Progenitor cell of endocrine pancreas (in vitro differentiated cells): ENCODE data around the gene KCNAB2. TPM values are rescaled to one million over a fixed set of nuclear protein-coding genes. Genes with fewer than 3 reads are reported as not detected.

Experiments
- DNase-seq: peaks from one replicate; pipeline ENCODE4 v3.0.0; 2021; ENCODE audit warnings: low spot score; ENCODE audit not compliant: unreplicated experiment
- H3K27ac Mint-ChIP-seq: 2 replicates; pipeline ENCODE4 v1.8.0; 2021; ENCODE audit warnings: mild to moderate bottlenecking, moderate library complexity, mixed read lengths
- H3K27me3 Mint-ChIP-seq: 2 replicates; pipeline ENCODE4 v1.8.0; 2021; ENCODE audit warnings: mixed read lengths
- H3K36me3 Mint-ChIP-seq: 2 replicates; pipeline ENCODE4 v1.8.0; 2022; ENCODE audit warnings: mixed read lengths; ENCODE audit not compliant: insufficient read depth
- H3K4me1 Mint-ChIP-seq: 2 replicates; pipeline ENCODE4 v1.8.0; 2021; ENCODE audit warnings: low read depth, mixed read lengths
- H3K4me3 Mint-ChIP-seq: 2 replicates; pipeline ENCODE4 v1.8.0; 2021; ENCODE audit warnings: low read depth, mild to moderate bottlenecking, moderate library complexity, mixed read lengths
- H3K9me3 Mint-ChIP-seq: 2 replicates; pipeline ENCODE4 v1.8.0; 2021; ENCODE audit warnings: low read depth, mixed read lengths
- CTCF ChIP-seq: fragments of 200-600 bp; sonication (generic); IDR thresholded peaks from one replicate; pipeline ENCODE4 v1.5.0; 2021; ENCODE audit warnings: antibody characterized with exemption, mild to moderate bottlenecking; ENCODE audit not compliant: unreplicated experiment
- total RNA-seq: library from RNA; stranded (reverse); gene quantifications from 2 replicates; pipeline ENCODE4 v1.2.1, GENCODE V29; 2021

Gene KCNAB2
- total RNA-seq, 1 donor from 2014 or later: 6.9 TPM

- H3K27me3 Mint-ChIP-seq: peaks cover 8% of the 10 kb centered on the region
- H3K4me1 Mint-ChIP-seq: no peaks in the 10 kb centered on the region
- H3K27ac Mint-ChIP-seq: no peak overlapping the region
- H3K9me3 Mint-ChIP-seq: no peaks in the 10 kb centered on the region
- H3K4me3 Mint-ChIP-seq: no peak overlapping the region
- TF ChIP-seq CTCF: no peak
- no peak for DNase-seq
- no peaks in the 10 kb centered on the region for H3K36me3 Mint-ChIP-seq
Observed at GRCh38 chr1:6123083-6123482, 77.4 kb downstream of the KCNAB2 start.

- peaks cover 10% of the 10 kb centered on the region for H3K27me3 Mint-ChIP-seq
- no peak for TF ChIP-seq CTCF
- no peak overlapping the region for H3K4me3 Mint-ChIP-seq
- DNase-seq: no peak
- no peaks in the 10 kb centered on the region for H3K9me3 Mint-ChIP-seq
- no peak overlapping the region for H3K27ac Mint-ChIP-seq
- H3K36me3 Mint-ChIP-seq: no peaks in the 10 kb centered on the region
- no peaks in the 10 kb centered on the region for H3K4me1 Mint-ChIP-seq
Observed at GRCh38 chr1:6123816-6124215, 78.1 kb downstream of the KCNAB2 start.

GRCh38 chr1:6124341-6124740 lies 78.7 kb downstream of the KCNAB2 start:
- peaks cover 13% of the 10 kb centered on the region for H3K27me3 Mint-ChIP-seq
- H3K4me3 Mint-ChIP-seq: no peak overlapping the region
- no peaks in the 10 kb centered on the region for H3K4me1 Mint-ChIP-seq
- no peaks in the 10 kb centered on the region for H3K36me3 Mint-ChIP-seq
- TF ChIP-seq CTCF: no peak
- no peak for DNase-seq
- H3K27ac Mint-ChIP-seq: no peak overlapping the region
- no peaks in the 10 kb centered on the region for H3K9me3 Mint-ChIP-seq

- Mint-ChIP-seq H3K4me1 (no peaks in the 10 kb centered on the region), H3K27ac (no peak overlapping the region), H3K36me3 (no peaks in the 10 kb centered on the region), H3K9me3 (no peaks in the 10 kb centered on the region), H3K27me3 (peaks cover 13% of the 10 kb centered on the region), H3K4me3 (no peak overlapping the region)
- no peak for TF ChIP-seq CTCF
- DNase-seq: no peak
Observed at GRCh38 chr1:6124746-6125365, 79.2 kb downstream of the KCNAB2 start.

GRCh38 chr1:6125366-6125765 lies 79.7 kb downstream of the KCNAB2 start:
- TF ChIP-seq CTCF: no peak

More at GRCh38 chr1:6125366-6125765, 79.7 kb downstream of the KCNAB2 start:
- Mint-ChIP-seq H3K27ac (no peak overlapping the region), H3K4me1 (no peaks in the 10 kb centered on the region), H3K4me3 (no peak overlapping the region), H3K27me3 (peaks cover 13% of the 10 kb centered on the region), H3K36me3 (no peaks in the 10 kb centered on the region), H3K9me3 (no peaks in the 10 kb centered on the region)
- no peak for DNase-seq
